Measurements from ENCODE around the gene SRI.
A peak's percentile ranks its signal among the peaks of the same experiment; 100 is the strongest.

Gene SRI

DNA sequence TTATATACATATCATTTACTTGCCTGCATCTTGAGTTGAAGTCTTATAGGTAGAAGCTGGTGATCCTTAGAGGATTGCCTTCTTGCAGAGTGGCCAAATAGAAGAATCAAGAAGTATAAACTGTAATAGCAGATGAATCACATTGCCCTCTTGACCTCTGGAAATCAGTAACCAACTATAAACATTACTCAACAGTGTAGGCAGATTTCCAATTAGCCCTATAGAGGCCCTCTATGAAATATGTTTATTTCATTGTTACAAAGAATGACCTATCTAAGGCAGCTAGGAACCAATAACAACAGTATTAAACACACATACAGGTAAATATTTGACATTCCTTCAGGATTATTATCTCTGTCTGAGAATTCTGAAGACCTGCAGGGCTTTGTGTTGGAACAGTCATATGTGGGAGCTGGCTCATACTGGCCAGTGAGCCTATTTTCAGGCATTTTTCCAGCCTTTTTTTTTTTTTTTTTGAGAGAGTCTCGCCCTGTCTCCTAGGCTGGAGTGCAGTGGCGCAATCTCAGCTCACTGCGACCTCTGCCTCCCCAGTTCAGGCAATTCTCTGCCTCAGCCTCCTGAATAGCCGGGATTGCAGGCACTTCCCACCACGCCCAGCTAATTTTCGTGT, 7.2 kb upstream of the SRI start:
- no peak overlapping the region for H3K4me3 ChIP-seq (ENCODE audit: low read depth, low read length)
- DNase-seq (ENCODE audit: low read depth), result peak; percentile 70

DNA sequence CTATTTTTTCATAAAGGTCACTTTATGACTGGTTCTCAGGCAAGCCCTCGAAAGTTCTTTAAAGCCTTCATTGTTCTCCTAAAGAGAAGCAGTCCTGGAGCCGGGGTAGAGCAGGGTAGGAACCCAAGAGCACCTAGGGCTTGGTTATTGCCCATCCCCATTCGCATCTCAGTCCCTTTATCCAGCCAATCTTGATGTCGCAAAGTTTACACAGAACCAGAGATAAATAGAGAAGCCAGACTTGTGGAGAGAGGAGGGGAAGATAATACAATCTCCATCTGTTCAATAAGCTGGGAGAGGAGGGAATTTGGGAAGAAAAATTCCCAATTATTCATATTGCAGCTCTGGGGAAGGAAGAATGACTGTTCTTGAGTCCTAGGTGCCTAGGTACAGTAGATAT, 6.4 kb upstream of the SRI start:
- DNase-seq (ENCODE audit: low read depth), result no peak
- H3K4me3 ChIP-seq (ENCODE audit: low read depth, low read length), result no peak overlapping the region

DNA sequence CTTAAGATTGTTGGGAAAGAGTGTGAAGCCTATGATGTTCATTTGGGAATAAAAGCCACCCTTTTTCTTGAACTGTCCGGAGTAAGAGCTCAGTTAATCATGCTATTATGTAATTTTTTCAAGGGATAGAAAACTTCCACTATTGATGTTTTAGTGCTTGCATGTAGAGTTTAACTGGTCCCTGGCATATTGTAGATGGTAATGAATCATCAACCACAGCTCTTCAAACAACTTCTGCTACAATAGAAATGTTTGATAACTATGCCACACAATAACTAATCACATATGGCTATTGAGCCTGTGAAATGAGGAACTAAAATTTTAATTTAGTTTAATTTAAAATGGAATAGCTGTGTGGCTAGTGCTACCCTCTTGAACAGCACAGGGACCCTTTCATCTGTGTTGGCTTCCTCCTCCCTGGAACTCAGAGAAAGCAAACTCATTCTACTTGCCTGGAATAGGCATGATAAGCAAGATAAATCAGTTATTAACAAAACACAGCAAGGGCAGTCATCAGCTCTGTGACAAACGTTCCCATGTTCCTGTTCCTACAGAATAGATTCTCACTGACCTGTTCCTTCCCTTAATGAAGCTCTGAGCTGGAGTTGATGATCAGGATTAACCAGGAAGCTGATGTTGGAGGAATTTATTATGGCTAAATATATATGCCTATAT, 4.9 kb upstream of the SRI start:
- DNase-seq (ENCODE audit: low read depth), result no peak
- H3K4me3 ChIP-seq (ENCODE audit: low read depth, low read length), result no peak overlapping the region

DNA sequence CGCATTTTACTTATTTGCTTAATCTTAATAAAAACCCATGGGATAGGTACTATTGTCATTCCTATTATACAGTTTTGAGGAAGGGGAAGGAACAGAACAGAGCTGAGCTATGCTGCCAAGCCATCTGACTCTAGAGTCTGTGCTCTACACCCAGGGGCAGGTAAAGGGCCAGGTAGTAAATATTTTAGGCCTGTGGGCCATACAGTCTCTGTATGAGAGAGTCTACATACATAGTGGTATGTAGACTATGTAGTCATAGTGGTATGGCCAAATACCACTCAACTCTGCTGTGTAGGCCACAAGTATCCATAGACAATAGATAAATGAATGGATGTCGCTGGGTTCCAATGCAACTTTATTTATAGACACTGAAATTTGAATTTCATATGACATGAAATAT, 3.4 kb upstream of the SRI start:
- no peak for DNase-seq (ENCODE audit: low read depth)
- H3K4me3 ChIP-seq (ENCODE audit: low read depth, low read length), result no peak overlapping the region

DNA sequence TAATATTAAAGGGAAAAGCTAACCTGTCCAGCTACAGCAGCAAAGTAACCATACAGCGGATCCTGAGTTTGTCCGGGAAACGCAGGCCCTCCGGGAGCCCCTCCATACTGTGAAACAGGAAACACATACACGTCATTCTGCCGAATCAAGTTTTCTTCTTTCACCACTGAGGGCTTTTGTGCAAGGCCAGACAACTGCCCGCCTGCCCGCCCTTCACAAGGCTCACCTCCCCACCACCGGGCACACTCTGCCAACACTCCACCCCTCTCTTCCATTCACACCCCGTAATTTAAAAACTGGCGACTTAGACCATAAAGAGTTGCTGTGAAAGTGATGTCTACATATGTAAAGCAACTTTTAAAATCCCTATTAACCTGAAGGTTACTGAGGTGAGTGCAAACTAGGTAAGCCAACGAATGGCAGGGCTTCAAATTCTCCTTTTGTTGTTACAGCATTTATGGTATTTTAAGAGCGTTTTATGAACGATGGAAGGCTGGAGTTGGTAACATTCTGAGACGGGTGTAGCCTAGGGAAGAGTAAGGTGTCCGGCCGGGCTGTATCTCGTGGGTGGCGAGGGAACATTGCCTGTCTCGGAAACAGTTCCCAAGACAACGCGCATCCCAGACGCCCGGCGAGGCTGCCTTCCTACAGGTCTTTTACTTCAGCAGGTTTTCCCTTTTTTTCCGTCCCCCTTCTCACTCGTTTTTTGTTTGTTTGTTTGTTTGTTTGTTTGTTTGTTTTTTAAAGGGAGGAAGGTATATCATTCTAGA, 817 bp downstream of the SRI start:
- peak; percentile 40 for DNase-seq (ENCODE audit: low read depth)
- H3K4me3 ChIP-seq (ENCODE audit: low read depth, low read length), result peak overlapping the region; percentile 96

DNA sequence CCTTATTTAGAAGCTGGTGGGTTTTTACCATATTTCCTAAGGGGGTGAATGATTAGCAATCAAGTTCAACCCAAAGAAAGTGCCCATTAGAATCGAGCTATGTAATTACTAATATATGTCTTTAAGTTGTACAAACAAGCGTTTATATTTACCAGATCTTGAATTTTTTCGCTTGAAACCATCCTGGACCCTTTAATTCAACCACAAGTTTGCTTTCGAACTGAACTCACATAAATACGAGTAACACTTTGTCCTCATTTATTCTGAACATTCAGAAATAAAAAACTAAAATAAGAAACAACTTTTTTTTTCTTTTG, 1.5 kb downstream of the SRI start:
- H3K4me3 ChIP-seq (ENCODE audit: low read depth, low read length), result peak overlapping the region; percentile 96

DNA sequence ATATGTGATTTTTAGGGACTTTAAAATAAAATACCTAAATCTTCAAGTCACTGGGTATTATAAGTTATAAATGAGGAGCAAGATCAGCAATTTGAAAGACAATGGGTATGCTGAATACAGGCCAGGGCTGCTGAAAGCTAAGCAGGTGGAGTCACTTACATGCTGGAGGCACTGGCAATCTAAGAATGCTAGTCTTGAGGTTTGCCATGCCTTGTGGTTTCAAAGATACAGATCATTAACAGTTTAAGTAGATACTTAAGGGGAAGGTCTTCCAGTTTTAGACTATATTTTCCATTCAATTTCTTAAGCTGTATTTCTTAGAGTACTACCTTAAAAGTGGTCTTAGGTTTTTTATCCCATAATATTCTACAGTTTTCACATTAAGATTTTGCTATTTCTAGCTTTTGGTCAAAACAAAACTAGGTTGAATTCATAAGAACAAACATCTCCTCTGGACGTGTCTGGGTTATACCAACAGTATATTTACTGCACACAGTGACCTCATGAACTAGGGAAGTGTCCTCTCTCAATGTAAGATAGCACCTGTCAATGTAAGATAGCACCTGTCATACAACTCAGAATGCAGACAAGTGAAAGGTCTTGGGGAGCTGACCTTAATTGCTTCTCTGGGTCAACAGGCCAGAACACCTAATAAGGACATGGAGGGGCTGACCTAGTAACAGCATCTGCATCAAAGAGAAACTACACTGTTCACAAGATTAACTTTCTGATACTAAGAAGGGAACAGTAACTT, 2.0 kb downstream of the SRI start:
- no peak for DNase-seq (ENCODE audit: low read depth)
- H3K4me3 ChIP-seq (ENCODE audit: low read depth, low read length), result peak overlapping the region; percentile 96

More for the DNA sequence above, 1.5 kb downstream of the SRI start:
- DNase-seq (ENCODE audit: low read depth), result no peak

DNA sequence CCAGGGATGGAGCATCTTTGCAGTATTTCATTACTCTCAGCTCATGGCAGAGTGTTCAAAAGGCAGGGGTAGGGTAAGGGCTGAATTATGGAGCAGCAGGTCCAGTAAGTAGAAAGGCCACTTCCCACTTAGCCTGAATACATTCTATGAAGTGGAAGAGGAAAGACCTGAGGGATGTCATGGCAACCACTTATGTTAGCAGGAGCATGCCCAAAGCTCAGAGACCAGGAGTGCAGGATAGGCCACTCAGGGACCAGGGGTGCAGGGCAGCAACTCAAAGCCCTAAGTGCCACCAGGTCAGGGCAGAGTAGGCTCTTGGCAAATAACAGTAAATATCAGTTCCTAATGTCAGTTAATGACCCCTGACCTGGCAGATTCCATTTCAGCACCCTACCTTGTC, 3.6 kb downstream of the SRI start:
- DNase-seq (ENCODE audit: low read depth), result no peak
- H3K4me3 ChIP-seq (ENCODE audit: low read depth, low read length), result no peak overlapping the region

DNA sequence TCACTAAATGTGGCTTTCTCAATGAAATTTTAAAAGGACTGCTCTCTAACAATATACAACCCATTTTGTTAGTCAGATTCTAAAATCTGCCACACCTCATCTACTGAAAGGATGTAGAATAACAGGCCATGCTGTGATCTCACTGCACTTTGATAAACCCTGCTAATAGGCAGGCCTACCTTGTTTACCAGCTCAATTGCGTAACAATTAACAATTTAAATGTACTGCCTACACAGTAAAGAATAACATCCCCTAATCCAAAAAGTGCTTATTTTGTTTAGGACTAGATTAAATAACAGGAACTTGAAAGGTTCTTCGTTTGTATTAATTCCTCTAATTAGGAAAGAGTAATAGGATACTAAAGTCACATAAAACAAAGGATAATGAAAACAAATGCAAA, 4.5 kb downstream of the SRI start:
- no peak for DNase-seq (ENCODE audit: low read depth)
- H3K4me3 ChIP-seq (ENCODE audit: low read depth, low read length), result no peak overlapping the region

DNA sequence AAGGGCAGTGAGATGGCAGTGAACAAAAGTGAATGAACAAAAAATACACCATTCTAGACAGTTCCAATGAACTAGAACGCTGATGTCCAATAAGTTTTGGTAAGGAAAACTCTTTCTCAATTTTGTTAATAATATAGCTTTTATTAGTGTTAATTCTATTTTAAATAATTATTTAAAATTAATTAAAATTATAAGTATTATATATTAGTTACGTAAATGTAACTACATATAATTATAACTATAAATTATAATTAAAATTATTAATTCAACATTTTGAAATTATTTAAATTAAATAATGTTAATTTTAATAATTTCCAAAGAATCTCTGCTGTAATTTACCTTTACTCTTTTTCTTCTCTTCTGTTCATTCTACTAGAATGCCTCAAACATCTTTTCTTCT, 5.4 kb downstream of the SRI start:
- H3K4me3 ChIP-seq (ENCODE audit: low read depth, low read length), result no peak overlapping the region
- no peak for DNase-seq (ENCODE audit: low read depth)

DNA sequence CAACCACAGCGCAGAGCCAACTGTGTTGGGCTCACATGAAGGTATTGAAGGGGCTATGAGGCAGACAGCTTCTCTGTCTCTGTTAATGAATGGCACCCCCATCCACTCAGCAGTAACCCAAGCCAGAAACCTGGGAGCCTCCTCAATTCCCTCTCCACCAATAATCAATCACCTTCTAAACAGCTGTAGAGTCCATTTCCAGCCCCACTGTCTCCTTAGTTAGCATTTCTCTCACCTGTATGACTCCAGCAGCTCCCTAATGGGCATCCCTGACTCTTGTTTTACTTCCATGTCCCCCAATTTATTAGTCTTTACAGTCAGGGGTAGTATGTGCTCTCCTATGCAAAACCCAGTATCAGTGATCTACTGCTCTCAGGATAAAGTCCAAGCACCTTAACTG, 6.9 kb downstream of the SRI start:
- no peak for DNase-seq (ENCODE audit: low read depth)
- no peak overlapping the region for H3K4me3 ChIP-seq (ENCODE audit: low read depth, low read length)

DNA sequence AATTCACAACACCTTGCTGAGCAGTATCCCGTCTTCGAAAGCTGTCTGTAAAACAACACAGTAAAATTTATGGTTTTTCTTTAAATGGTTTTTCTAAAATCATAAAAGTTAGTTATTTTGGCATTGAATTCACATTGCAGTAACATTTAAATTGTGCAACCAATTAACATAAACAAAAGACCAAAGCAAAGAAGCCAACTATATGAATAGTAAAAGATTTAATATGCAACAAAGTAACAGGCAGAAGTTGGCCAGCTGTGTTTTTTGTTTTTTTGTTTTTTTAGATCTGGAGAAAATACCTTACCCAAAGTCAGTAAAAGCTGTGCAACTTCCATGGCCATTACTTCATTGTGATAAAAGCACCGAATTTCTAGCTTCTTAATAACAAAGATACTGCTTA, 11.3 kb downstream of the SRI start:
- DNase-seq (ENCODE audit: low read depth), result no peak
- H3K4me3 ChIP-seq (ENCODE audit: low read depth, low read length), result no peak overlapping the region

DNA sequence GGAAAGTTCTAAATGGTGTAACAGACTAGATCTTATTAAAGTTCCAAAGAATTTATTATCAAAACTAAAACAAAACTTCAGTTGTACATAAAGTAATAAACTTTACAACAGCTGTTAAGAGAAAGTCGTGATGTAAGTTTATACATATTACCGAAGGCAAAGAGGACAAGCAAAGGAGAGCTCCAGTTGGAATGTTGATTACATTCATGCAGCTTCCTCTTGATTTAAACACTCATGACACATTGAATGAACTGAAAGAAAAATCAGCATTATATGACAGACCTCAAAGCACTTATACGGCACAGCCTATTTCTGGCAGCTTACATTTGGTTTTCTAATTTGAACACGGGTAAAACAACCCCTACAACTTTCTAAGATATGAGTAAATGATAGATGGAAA, 13.6 kb downstream of the SRI start:
- no peak overlapping the region for H3K4me3 ChIP-seq (ENCODE audit: low read depth, low read length)
- no peak for DNase-seq (ENCODE audit: low read depth)

DNA sequence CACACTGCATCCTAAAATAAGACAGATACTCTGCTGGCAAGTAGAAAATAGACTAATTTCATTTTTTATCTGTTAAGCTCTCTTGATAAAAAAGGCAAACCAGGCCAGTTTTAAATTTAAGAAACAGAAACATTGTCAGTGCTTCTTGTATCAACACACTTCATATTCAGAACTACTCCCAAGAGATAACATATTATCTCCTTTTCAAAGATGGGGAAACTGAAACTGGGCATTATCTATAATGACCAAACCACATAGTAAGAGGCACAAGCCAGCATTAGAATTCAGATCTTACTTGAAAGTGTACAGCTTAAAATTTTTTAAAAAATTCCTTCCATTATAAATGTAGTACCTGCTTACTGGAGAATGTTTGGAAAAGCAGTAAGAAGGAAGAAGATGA, 14.7 kb downstream of the SRI start:
- no peak overlapping the region for H3K4me3 ChIP-seq (ENCODE audit: low read depth, low read length)
- no peak for DNase-seq (ENCODE audit: low read depth)

DNA sequence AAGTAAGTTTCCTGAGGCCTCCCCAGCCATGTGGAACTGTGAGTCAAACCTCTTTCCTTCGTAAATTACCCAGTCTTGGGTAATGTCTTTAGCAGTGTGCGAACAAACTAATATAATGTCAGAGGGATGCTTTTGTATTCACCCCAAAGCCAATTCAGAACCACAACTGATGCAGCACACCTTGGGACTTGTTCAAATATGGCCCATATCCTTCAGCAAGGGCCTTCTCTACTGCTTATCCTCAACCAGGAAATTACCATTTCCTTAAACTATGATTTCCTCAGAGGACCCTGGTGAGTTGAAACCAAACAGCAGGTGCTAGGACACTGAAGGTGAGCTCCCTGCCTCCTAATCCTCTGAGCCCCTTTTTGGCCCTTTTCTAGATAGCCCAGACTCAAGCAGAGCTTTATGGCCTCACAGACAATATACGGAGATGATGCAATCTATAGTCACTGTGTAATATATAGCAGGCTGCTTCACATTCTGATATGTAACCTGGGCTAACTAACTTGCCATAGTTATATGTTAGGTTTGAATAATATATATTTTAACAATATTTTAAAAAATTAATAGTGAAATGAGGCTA, 15.2 kb downstream of the SRI start:
- H3K4me3 ChIP-seq (ENCODE audit: low read depth, low read length), result no peak overlapping the region
- no peak for DNase-seq (ENCODE audit: low read depth)

DNA sequence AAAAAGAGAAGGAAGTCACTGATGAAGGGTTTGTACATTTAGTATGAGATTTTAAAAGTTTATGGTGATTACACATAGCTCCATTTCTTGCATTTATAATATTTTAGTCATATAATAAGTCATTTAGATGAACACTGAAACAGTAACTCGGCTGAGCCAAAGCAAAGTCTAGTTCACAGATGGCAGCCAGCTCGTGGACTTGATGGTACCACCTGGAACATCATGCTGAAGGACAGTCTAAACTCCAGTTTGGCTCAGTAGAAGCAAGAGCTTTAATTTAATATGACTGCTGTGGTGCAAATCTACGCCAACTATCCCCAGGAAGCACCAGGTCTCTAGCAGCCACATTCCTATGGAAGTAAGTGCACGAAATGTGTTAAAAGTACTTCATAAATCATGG, 16.4 kb downstream of the SRI start:
- no peak overlapping the region for H3K4me3 ChIP-seq (ENCODE audit: low read depth, low read length)
- DNase-seq (ENCODE audit: low read depth), result no peak

DNA sequence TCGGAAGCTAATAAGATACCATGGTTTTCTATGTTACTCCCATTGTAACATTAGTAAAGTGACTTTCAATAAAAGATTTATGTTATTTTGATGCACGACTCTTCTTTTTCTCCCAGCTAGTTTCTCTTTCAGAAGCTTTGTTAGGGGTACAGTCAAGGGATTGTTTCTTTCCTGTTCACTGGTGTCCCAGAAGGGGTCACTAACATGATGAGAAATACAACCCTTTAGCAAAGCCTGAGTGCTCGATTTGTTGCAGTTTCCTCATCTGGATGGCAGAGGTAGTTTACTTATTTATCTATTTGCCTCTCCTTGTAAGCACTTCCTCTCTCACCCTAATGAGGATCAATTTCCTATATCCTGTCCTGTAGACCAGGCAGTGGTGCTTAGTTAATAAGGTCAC, 17.0 kb downstream of the SRI start:
- DNase-seq (ENCODE audit: low read depth), result no peak
- no peak overlapping the region for H3K4me3 ChIP-seq (ENCODE audit: low read depth, low read length)

DNA sequence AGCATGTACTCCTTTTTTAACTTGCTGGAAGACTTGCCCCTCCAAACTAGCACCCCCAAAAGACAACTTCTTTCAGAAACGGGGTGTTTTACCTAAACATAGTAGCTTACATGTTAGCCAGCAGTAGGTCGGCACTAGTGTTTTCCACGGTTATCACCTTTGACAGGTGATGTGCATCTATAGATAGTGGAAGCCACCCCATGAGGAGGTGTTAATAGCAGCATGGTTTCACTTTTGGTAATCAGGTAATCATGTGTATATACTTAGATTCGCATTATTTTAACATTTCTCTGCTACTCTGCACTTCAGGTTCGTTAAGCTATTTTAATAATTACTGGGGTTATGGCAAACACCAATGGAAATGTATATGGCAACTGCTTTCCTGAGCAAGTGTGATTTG, 17.6 kb downstream of the SRI start:
- no peak for DNase-seq (ENCODE audit: low read depth)
- no peak overlapping the region for H3K4me3 ChIP-seq (ENCODE audit: low read depth, low read length)

DNA sequence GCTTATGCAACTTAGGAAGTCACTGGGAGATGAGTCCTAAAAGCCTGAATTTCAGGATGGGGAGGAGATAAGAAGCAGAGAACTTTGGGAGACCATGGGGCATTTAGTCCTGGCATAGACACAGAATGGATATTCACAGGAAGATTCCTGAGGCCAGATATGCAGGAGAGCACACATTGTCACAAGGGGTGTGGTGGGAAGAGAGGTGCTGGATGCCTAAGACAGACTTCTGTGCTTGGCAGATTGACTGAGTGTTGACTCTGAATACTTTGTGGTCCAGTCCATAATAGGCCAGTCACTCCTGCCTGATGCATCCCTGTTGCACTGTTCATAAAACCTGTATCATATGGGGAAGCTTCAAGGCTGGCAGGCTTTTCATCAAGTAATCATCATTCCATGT, 18.5 kb downstream of the SRI start:
- no peak overlapping the region for H3K4me3 ChIP-seq (ENCODE audit: low read depth, low read length)
- DNase-seq (ENCODE audit: low read depth), result no peak

DNA sequence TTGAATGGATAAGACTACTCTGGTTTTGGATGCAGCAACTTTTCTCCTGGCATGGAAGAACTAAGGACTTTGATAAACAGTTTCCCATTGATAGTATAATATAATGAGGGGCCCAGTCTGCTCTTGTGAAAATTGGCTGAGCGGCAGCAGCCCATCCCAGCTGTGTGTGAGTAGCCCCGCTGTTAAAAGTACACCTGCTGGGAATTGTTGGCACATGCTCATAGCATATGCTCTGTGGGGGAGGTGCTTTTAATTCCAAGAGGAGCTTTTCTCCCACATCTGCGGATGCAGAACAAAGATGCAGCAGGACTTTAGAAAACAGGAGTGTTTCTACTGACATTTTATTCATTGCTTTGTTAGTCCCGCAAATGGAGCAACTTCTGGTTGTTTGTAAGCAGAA, 19.0 kb downstream of the SRI start:
- H3K4me3 ChIP-seq (ENCODE audit: low read depth, low read length), result no peak overlapping the region
- no peak for DNase-seq (ENCODE audit: low read depth)

Data from skeletal muscle cell (primary cell).